Large intestine (tissue), 3 donors: Measurements from ENCODE around the gene CHST3. TPM values are rescaled to one million over a fixed set of nuclear protein-coding genes. Genes with fewer than 3 reads are reported as not detected.

Source experiments
- DNase-seq, 2 donors: peaks; one replicate each; pipeline versions ENCODE4 v3.0.0 to v3.0.0-alpha.2; 2013
- H3K27ac ChIP-seq: one replicate; pipeline ENCODE4 v1.5.1; 2013; ENCODE audit warnings: low read length
- H3K27me3 ChIP-seq: 2 replicates; pipeline ENCODE4 v1.6.1; 2013; ENCODE audit warnings: low read length; ENCODE audit not compliant: control insufficient read depth, insufficient read depth
- H3K36me3 ChIP-seq: 2 replicates; pipeline ENCODE4 v1.6.1; 2013; ENCODE audit warnings: low read length; ENCODE audit not compliant: control insufficient read depth, insufficient read depth
- H3K4me1 ChIP-seq: one replicate; pipeline ENCODE4 v1.6.1; 2013; ENCODE audit warnings: low read length; ENCODE audit not compliant: control insufficient read depth, insufficient read depth
- H3K4me3 ChIP-seq: one replicate; pipeline ENCODE4 v1.5.1; 2013; ENCODE audit warnings: low read length
- H3K9me3 ChIP-seq: one replicate; pipeline ENCODE4 v1.6.1; 2013; ENCODE audit warnings: mild to moderate bottlenecking, low read depth, low read length, moderate library complexity; ENCODE audit not compliant: control insufficient read depth
- WGBS: methylation state at CpG from one replicate; pipeline ENCODE4 v1.1.5; 2013; ENCODE audit warnings: low lambda C conversion rate; ENCODE audit not compliant: insufficient coverage; 5-methylcytosine and 5-hydroxymethylcytosine counted together
- polyA plus RNA-seq: library from polyadenylated mRNA; unstranded; fragments of 120-200 nt; gene quantifications from one replicate; pipeline ENCODE4 v1.2.1, GENCODE V29; 2013

The CHST3 gene
- polyA plus RNA-seq, 1 donor, result 4.7 TPM

DNA sequence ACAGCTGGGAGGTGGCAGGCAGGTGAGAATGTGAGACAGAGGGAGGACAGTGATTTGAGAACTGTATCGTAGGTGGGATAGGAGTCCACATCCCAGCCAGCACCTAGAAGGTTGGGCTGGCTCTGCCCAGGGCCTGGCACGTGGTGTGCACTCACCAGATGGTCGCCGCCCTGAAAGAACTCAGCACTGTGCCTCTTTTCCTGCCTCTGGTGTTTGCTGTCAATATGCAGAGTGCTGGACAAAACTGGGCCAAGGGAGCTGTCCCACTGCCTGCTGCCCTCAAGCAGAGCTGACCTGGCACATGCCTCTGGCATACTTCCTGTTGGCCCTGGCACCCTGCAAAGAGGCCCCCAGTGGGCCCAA lies 36.8 kb downstream of the CHST3 start:
- H3K9me3 ChIP-seq, result no peaks in the 10 kb centered on the region
- no peaks in the 10 kb centered on the region for H3K27me3 ChIP-seq
- no peak overlapping the region for H3K27ac ChIP-seq
- H3K4me3 ChIP-seq, result no peak overlapping the region
- peaks cover 21% of the 10 kb centered on the region for H3K4me1 ChIP-seq
- no CpG with 5 or more reads among the region's 4 CpGs for WGBS
- DNase-seq, result no peak
- H3K36me3 ChIP-seq, result no peaks in the 10 kb centered on the region

GRCh38 chr10:72002354-72003295 lies 38.4 kb downstream of the CHST3 start:
- Histone ChIP-seq H3K27me3 (no peaks in the 10 kb centered on the region), H3K27ac (no peak overlapping the region), H3K4me3 (no peak overlapping the region), H3K4me1 (peaks cover 21% of the 10 kb centered on the region), H3K9me3 (peaks cover 5% of the 10 kb centered on the region), H3K36me3 (no peaks in the 10 kb centered on the region)
- 100% methylated on average over 2 of the region's 8 CpGs for WGBS
- no peak for DNase-seq

GRCh38 chr10:72006026-72006425 lies 41.8 kb downstream of the CHST3 start:
- Histone ChIP-seq H3K27ac (no peak overlapping the region), H3K27me3 (no peaks in the 10 kb centered on the region), H3K9me3 (peaks cover 13% of the 10 kb centered on the region), H3K4me3 (no peak overlapping the region), H3K4me1 (peaks cover 15% of the 10 kb centered on the region), H3K36me3 (no peaks in the 10 kb centered on the region)
- WGBS, result no CpG with 5 or more reads among the region's 3 CpGs
- no peak for DNase-seq

GRCh38 chr10:72007246-72007892 lies 43.2 kb downstream of the CHST3 start:
- Histone ChIP-seq H3K4me1 (peaks cover 15% of the 10 kb centered on the region), H3K9me3 (peaks cover 13% of the 10 kb centered on the region), H3K27ac (no peak overlapping the region), H3K4me3 (no peak overlapping the region), H3K36me3 (no peaks in the 10 kb centered on the region), H3K27me3 (no peaks in the 10 kb centered on the region)
- no peak for DNase-seq
- WGBS, result no CpG with 5 or more reads among the region's 59 CpGs

DNA sequence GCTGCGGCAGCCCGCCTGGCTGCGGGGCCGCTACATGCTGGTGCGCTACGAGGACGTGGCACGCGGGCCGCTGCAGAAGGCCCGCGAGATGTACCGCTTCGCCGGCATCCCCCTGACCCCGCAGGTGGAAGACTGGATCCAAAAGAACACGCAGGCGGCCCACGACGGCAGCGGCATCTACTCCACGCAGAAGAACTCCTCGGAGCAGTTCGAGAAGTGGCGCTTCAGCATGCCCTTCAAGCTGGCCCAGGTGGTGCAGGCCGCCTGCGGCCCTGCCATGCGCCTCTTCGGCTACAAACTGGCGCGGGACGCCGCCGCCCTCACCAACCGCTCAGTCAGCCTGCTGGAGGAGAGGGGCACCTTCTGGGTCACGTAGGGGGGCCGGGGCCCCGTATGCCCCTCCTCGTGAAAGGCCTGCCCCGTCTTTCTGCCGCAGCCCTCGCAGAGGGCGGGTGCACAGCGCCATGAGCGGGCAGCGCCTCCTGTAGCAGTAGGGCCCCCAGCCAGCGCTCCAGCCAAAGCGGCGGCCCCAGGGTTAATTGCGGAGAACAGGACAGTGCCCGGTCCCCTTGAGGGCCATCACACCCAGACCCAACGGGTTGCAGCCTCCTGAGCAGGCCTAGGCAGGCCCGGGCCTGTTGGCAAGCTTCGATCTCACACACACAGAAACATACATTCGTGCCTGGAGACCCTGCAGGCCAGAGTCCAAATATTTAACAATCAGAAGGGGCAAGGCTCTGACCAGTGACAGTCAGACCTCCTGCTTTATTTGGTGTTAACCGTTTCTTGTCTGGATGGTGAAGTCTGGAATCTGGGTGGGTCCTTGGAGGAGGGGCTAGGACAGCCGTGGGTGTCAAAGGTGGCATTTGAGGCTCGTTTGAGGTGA lies 44.1 kb downstream of the CHST3 start:
- Histone ChIP-seq H3K4me3 (no peak overlapping the region), H3K27ac (peak overlapping the region; percentile 73), H3K4me1 (peaks cover 15% of the 10 kb centered on the region), H3K9me3 (peaks cover 13% of the 10 kb centered on the region), H3K36me3 (no peaks in the 10 kb centered on the region), H3K27me3 (no peaks in the 10 kb centered on the region)
- DNase-seq, result no peak
- no CpG with 5 or more reads among the region's 58 CpGs for WGBS

DNA sequence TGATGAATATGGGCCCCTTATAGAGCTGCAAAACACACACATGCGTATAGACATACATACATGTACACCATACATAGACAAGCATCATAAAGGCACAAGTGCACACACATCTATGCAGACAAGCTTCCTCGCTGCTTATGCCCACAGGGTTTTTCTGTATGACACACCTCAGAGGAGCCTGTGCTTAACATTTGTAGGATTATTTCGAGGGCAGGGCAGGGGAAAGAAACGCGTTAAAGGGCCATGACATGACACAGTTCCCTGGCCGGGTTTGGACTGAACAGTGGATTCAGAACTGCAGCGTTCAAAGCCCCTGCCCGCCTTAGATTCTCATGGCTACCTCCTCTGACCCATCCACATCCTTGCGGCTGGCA lies 44.8 kb downstream of the CHST3 start:
- no peaks in the 10 kb centered on the region for H3K36me3 ChIP-seq
- peak overlapping the region; percentile 73 for H3K27ac ChIP-seq
- peaks cover 13% of the 10 kb centered on the region for H3K9me3 ChIP-seq
- no peaks in the 10 kb centered on the region for H3K27me3 ChIP-seq
- peaks cover 15% of the 10 kb centered on the region for H3K4me1 ChIP-seq
- no CpG with 5 or more reads among the region's 9 CpGs for WGBS
- no peak for DNase-seq
- no peak overlapping the region for H3K4me3 ChIP-seq

DNA sequence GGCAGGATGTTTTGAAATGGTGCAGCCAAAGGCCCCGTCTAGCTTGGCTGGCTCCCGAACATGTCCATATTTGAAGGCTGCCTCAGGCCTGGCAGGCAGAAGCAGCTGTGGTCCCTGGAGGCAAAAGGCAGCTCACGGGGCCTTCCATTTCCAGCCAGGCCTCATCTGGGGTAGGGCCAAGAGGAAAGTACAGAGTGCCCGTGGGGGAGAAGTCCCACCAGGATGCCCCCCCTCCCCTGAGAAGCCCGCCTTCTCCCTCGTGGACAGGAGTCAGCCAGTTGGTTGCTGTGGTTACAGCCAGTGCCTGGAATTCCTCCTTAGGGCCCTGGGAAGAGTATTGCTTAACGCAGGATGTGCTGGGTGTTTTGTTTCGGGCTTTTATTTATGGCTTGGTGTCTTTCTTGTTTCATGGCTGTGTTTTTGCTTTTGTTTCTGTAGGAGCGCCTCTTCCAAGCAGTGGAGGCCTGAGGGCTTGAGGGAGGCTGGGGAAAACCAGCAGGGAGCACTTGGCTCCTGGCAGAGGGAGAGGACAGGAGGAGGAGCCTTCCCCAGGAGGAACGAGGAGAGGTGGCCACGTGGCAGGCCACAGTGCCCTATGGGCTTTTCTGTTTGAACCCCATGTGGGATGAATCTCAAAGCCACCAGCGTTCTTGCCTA lies 45.4 kb downstream of the CHST3 start:
- H3K4me3 ChIP-seq, result no peak overlapping the region
- DNase-seq, result peak; percentile 66 to 73
- peaks cover 13% of the 10 kb centered on the region for H3K9me3 ChIP-seq
- no peaks in the 10 kb centered on the region for H3K36me3 ChIP-seq
- H3K27me3 ChIP-seq, result no peaks in the 10 kb centered on the region
- no CpG with 5 or more reads among the region's 12 CpGs for WGBS
- peak overlapping the region; percentile 73 for H3K27ac ChIP-seq
- peaks cover 10% of the 10 kb centered on the region for H3K4me1 ChIP-seq

- Histone ChIP-seq H3K27me3 (no peaks in the 10 kb centered on the region), H3K4me3 (no peak overlapping the region), H3K27ac (peak overlapping the region; percentile 73), H3K4me1 (peaks cover 11% of the 10 kb centered on the region), H3K9me3 (peaks cover 13% of the 10 kb centered on the region), H3K36me3 (no peaks in the 10 kb centered on the region)
- no peak for DNase-seq
- 100% methylated on average over 1 of the region's 7 CpGs for WGBS
Measured at GRCh38 chr10:72010234-72010973, 46.2 kb downstream of the CHST3 start.

- peaks cover 13% of the 10 kb centered on the region for H3K9me3 ChIP-seq
- no peak for DNase-seq
- WGBS, result 100% methylated on average over 2 of the region's 9 CpGs
- no peaks in the 10 kb centered on the region for H3K27me3 ChIP-seq
- H3K27ac ChIP-seq, result no peak overlapping the region
- H3K4me3 ChIP-seq, result no peak overlapping the region
- H3K36me3 ChIP-seq, result no peaks in the 10 kb centered on the region
- H3K4me1 ChIP-seq, result peaks cover 16% of the 10 kb centered on the region
Measured at GRCh38 chr10:72011016-72011415, 46.8 kb downstream of the CHST3 start.
